Measurements from ENCODE around the gene NLRC5.

The NLRC5 gene

DNA sequence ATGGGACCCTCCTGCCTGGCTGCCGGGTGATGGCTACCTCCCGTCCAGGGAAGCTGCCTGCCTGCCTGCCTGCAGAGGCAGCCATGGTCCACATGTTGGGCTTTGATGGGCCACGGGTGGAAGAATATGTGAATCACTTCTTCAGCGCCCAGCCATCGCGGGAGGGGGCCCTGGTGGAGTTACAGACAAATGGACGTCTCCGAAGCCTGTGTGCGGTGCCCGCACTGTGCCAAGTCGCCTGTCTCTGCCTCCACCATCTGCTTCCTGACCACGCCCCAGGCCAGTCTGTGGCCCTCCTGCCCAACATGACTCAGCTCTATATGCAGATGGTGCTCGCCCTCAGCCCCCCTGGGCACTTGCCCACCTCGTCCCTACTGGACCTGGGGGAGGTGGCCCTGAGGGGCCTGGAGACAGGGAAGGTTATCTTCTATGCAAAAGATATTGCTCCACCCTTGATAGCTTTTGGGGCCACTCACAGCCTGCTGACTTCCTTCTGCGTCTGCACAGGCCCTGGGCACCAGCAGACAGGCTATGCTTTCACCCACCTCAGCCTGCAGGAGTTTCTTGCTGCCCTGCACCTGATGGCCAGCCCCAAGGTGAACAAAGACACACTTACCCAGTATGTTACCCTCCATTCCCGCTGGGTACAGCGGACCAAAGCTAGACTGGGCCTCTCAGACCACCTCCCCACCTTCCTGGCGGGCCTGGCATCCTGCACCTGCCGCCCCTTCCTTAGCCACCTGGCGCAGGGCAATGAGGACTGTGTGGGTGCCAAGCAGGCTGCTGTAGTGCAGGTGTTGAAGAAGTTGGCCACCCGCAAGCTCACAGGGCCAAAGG, 36.8 kb downstream of the NLRC5 start:
- H3K4me3 ChIP-seq (ENCODE audit: low read depth, low read length) = no peak overlapping the region
- DNase-seq = no peak
- H3K27me3 ChIP-seq = no peaks in the 10 kb centered on the region
- H3K36me3 ChIP-seq = no peaks in the 10 kb centered on the region
- TF ChIP-seq, protein P1, sequence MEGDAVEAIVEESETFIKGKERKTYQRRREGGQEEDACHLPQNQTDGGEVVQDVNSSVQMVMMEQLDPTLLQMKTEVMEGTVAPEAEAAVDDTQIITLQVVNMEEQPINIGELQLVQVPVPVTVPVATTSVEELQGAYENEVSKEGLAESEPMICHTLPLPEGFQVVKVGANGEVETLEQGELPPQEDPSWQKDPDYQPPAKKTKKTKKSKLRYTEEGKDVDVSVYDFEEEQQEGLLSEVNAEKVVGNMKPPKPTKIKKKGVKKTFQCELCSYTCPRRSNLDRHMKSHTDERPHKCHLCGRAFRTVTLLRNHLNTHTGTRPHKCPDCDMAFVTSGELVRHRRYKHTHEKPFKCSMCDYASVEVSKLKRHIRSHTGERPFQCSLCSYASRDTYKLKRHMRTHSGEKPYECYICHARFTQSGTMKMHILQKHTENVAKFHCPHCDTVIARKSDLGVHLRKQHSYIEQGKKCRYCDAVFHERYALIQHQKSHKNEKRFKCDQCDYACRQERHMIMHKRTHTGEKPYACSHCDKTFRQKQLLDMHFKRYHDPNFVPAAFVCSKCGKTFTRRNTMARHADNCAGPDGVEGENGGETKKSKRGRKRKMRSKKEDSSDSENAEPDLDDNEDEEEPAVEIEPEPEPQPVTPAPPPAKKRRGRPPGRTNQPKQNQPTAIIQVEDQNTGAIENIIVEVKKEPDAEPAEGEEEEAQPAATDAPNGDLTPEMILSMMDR (IDR thresholded peaks at IDR 0.05; ENCODE audit: low read depth, low read length) = no peak
- H3K4me1 ChIP-seq = no peaks in the 10 kb centered on the region
- H3K9me3 ChIP-seq = no peaks in the 10 kb centered on the region

DNA sequence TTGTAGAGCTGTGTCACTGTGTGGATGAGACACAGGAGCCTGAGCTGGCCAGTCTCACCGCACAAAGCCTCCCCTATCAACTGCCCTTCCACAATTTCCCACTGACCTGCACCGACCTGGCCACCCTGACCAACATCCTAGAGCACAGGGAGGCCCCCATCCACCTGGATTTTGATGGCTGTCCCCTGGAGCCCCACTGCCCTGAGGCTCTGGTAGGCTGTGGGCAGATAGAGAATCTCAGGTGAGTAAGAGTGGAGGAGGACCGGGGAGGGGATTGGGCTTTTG, 37.4 kb downstream of the NLRC5 start:
- H3K9me3 ChIP-seq = no peaks in the 10 kb centered on the region
- H3K4me3 ChIP-seq (ENCODE audit: low read depth, low read length) = no peak overlapping the region
- DNase-seq = no peak
- TF ChIP-seq, protein P1 (IDR thresholded peaks at IDR 0.05; ENCODE audit: low read depth, low read length) = no peak
- no peaks in the 10 kb centered on the region for H3K36me3 ChIP-seq
- no peaks in the 10 kb centered on the region for H3K27me3 ChIP-seq
- H3K4me1 ChIP-seq = no peaks in the 10 kb centered on the region

DNA sequence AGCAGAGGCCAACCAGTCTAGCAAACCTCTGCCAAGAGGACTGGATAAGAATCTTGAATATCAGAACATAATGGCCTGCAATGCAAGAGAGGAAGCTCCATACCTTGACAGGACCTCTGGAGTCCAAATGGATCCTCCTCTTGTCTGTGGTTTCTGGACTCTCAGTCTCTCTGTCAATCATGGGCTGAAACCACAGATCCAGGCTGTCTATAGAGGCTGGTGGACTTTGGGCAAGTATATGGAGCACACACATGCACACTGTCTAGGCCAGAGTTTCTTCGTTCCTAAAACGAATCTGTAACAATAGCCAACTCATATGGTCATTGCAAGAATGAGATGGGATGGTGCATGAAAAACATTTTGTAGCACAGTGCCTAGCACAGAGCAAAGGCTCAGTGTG, 37.7 kb downstream of the NLRC5 start:
- Histone ChIP-seq H3K36me3 (no peaks in the 10 kb centered on the region), H3K4me3 (ENCODE audit: low read depth, low read length) (no peak overlapping the region), H3K27me3 (no peaks in the 10 kb centered on the region), H3K9me3 (no peaks in the 10 kb centered on the region), H3K4me1 (no peaks in the 10 kb centered on the region)
- TF ChIP-seq, protein P1 (IDR thresholded peaks at IDR 0.05; ENCODE audit: low read depth, low read length) = no peak
- no peak for DNase-seq

DNA sequence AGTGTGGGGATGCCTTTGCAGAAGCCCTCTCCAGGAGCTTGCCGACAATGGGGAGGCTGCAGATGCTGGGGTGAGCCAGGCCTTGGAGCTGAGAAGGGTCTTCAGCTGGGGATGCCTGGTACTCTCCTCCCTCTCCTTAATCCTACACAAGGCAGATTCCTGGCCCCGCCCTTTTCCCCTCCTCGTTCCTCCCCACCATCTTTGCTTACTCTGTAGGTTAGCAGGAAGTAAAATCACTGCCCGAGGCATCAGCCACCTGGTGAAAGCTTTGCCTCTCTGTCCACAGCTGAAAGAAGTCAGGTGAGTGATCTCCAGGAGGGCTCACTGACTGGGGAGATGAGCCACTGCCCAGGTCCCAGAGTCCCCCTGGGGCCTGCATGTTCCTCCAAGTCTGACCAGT, 38.7 kb downstream of the NLRC5 start:
- Histone ChIP-seq H3K36me3 (no peaks in the 10 kb centered on the region), H3K27me3 (no peaks in the 10 kb centered on the region), H3K9me3 (no peaks in the 10 kb centered on the region), H3K4me1 (no peaks in the 10 kb centered on the region), H3K4me3 (ENCODE audit: low read depth, low read length) (no peak overlapping the region)
- TF ChIP-seq, protein P1 (IDR thresholded peaks at IDR 0.05; ENCODE audit: low read depth, low read length) = no peak
- DNase-seq = no peak

DNA sequence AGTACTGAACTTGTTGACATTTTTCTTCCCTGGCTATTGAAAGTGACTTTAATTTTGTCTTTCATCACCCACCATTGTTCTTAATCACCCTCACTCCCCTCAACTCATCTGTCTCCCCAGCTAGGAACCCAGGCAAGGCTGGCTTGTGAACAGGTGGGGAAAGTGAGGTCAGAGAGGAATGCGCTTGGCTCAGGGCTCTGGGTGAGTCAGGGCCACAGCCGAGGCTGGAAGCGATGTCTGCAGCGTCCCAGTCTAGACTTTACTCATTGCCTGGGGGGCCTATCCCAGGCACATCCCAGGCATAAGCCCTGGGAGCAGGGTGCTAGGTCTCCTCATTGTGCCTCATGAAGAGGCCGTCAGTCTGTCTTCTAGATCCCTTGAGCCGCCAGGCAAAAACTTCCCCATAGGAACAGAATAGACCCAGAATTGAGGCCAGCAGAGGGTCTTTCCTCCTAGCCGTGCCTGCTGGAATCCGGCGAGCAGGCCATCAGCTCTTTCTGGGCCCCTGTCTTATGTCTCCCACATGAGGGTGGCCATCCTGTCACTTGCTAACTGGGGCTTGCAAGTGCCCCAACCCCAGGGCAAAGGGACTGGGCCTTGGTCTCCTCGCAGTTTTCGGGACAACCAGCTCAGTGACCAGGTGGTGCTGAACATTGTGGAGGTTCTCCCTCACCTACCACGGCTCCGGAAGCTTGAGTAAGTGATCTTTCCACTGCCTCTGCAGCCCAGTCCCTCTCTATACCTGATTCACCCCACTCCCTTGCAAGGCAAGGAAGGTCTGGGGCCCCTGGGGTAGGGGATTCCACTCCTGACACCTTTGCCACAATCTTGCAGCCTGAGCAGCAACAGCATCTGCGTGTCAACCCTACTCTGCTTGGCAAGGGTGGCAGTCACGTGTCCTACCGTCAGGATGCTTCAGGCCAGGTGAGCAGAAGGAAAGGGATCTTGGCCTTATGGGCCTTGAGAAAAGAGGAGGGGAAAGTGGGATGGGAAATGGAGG, 40.1 kb downstream of the NLRC5 start:
- DNase-seq = no peak
- no peak overlapping the region for H3K4me3 ChIP-seq (ENCODE audit: low read depth, low read length)
- no peaks in the 10 kb centered on the region for H3K36me3 ChIP-seq
- no peaks in the 10 kb centered on the region for H3K27me3 ChIP-seq
- TF ChIP-seq, protein P1 (IDR thresholded peaks at IDR 0.05; ENCODE audit: low read depth, low read length) = no peak
- no peaks in the 10 kb centered on the region for H3K4me1 ChIP-seq
- no peaks in the 10 kb centered on the region for H3K9me3 ChIP-seq
